Neural cell (in vitro differentiated cells): ENCODE data around the gene L1CAM. TPM values are rescaled to one million over a fixed set of nuclear protein-coding genes. Genes with fewer than 3 reads are reported as not detected.

Experiments used
- H2AFZ ChIP-seq: fragments of 200-600, 300-800 bp; sonication (generic), shearing (Covaris generic); 2 replicates; pipeline ENCODE4 v1.6.0; 2014; ENCODE audit warnings: low read depth, mild to moderate bottlenecking, antibody characterized with exemption, low read length, moderate library complexity
- H3F3A ChIP-seq: fragments of 200-600 bp; shearing (Covaris generic); 2 replicates; pipeline ENCODE4 v1.6.1; 2016; ENCODE audit warnings: mild to moderate bottlenecking, moderate library complexity, mixed read lengths, antibody characterized with exemption, low read length; ENCODE audit not compliant: insufficient read depth, poor library complexity, severe bottlenecking
- H3K27ac ChIP-seq: fragments of 200-600, 300-800 bp; sonication (generic), shearing (Covaris generic); 2 replicates; pipeline ENCODE4 v1.5.1; 2014; ENCODE audit warnings: mild to moderate bottlenecking, low read length, moderate library complexity
- H3K27me3 ChIP-seq: fragments of 300-800, 200-600 bp; sonication (generic), shearing (Covaris generic); 2 replicates; pipeline ENCODE4 v1.6.0; 2014; ENCODE audit warnings: mild to moderate bottlenecking, low read depth, low read length, moderate library complexity; ENCODE audit not compliant: insufficient read depth
- H3K36me3 ChIP-seq: fragments of 300-800, 200-600 bp; sonication (generic), shearing (Covaris generic); 2 replicates; pipeline ENCODE4 v1.5.1; 2014; ENCODE audit warnings: mild to moderate bottlenecking, antibody characterized with exemption, low read length, moderate library complexity; ENCODE audit not compliant: insufficient read depth
- H3K4me2 ChIP-seq: fragments of 300-800, 200-600 bp; sonication (generic), shearing (Covaris generic); 2 replicates; pipeline ENCODE4 v1.6.0; 2014; ENCODE audit warnings: mild to moderate bottlenecking, low read length
- H3K4me3 ChIP-seq: fragments of 300-800, 200-600 bp; sonication (generic), shearing (Covaris generic); 2 replicates; pipeline ENCODE4 v1.5.1; 2014; ENCODE audit warnings: mild to moderate bottlenecking, low read length, moderate library complexity
- H3K79me2 ChIP-seq: fragments of 200-600 bp; shearing (Covaris generic); replicated peaks from 2 replicates; pipeline ENCODE4 v1.6.0; 2014; ENCODE audit warnings: mild to moderate bottlenecking, low read length, moderate library complexity; ENCODE audit not compliant: insufficient read depth
- H3K9ac ChIP-seq: fragments of 300-800, 200-600 bp; sonication (generic), shearing (Covaris generic); 2 replicates; pipeline ENCODE4 v1.6.1; 2016; ENCODE audit warnings: mild to moderate bottlenecking, low read length, mixed read lengths
- H3K9me2 ChIP-seq: fragments of 200-600 bp; shearing (Covaris generic); 2 replicates; pipeline ENCODE4 v1.6.1; 2016; ENCODE audit warnings: mild to moderate bottlenecking, low read length, mixed read lengths; ENCODE audit not compliant: insufficient read depth
- H3K9me3 ChIP-seq: fragments of 200-600, 300-800 bp; sonication (generic), shearing (Covaris generic); 2 replicates; pipeline ENCODE4 v1.6.1; 2016; ENCODE audit warnings: mild to moderate bottlenecking, mixed run types, low read length, moderate library complexity, mixed read lengths
- H4K20me1 ChIP-seq: fragments of 200-600 bp; shearing (Covaris generic); 2 replicates; pipeline ENCODE4 v1.6.1; 2016; ENCODE audit warnings: mild to moderate bottlenecking, mixed run types; ENCODE audit not compliant: insufficient read depth
- CTCF ChIP-seq: fragments of 450-650 bp; IDR thresholded peaks from 2 replicates; pipeline ENCODE4 v1.5.1; 2014; ENCODE audit warnings: antibody characterized with exemption, mild to moderate bottlenecking, moderate library complexity; ENCODE audit not compliant: poor library complexity, severe bottlenecking
- EP300 ChIP-seq: fragments of 450-650 bp; conservative IDR thresholded peaks from 2 replicates; pipeline ENCODE4 v1.6.1; 2014; ENCODE audit warnings: antibody characterized with exemption, mild to moderate bottlenecking, moderate library complexity; ENCODE audit not compliant: poor library complexity, severe bottlenecking
- EZH2 ChIP-seq: fragments of 200-600, 300-800 bp; shearing (Covaris generic), sonication (generic); IDR thresholded peaks from 2 replicates; pipeline ENCODE4 v1.6.1; 2014; ENCODE audit warnings: antibody characterized with exemption, low read length, borderline replicate concordance, mild to moderate bottlenecking; ENCODE audit not compliant: insufficient read depth, poor library complexity, severe bottlenecking
- MXI1 ChIP-seq: fragments of 450-650 bp; conservative IDR thresholded peaks from 2 replicates; pipeline ENCODE4 v1.6.1; 2014; ENCODE audit warnings: antibody characterized with exemption, mild to moderate bottlenecking; ENCODE audit not compliant: poor library complexity, severe bottlenecking
- POLR2AphosphoS5 ChIP-seq: IDR thresholded peaks from 2 replicates; pipeline ENCODE4 v1.6.1; 2012
- RAD21 ChIP-seq: fragments of 450-650 bp; conservative IDR thresholded peaks from 2 replicates; pipeline ENCODE4 v1.6.1; 2014; ENCODE audit warnings: antibody characterized with exemption, mild to moderate bottlenecking, moderate library complexity
- REST ChIP-seq: IDR thresholded peaks from 2 replicates; pipeline ENCODE4 v1.6.1; 2012; ENCODE audit warnings: borderline replicate concordance
- SMC3 ChIP-seq: fragments of 450-650 bp; conservative IDR thresholded peaks from 2 replicates; pipeline ENCODE4 v1.6.1; 2014; ENCODE audit warnings: antibody characterized with exemption, mild to moderate bottlenecking, moderate library complexity; ENCODE audit not compliant: poor library complexity
- TAF1 ChIP-seq: IDR thresholded peaks from 2 replicates; pipeline ENCODE4 v1.6.1; 2012; ENCODE audit warnings: low read depth
- polyA plus RNA-seq: library from polyadenylated mRNA; depleted of rRNA; stranded (reverse); fragments of >200 nt; gene quantifications from 2 replicates; pipeline ENCODE4 v1.2.3, GENCODE V29; 2014

The L1CAM gene
- polyA plus RNA-seq, 1 donor from 2014 or later: 88.0 TPM

- Histone ChIP-seq H3K9me3 (no peaks in the 10 kb centered on the region), H4K20me1 (no peaks in the 10 kb centered on the region), H3K4me3 (no peak overlapping the region), H3K79me2 (no peaks in the 10 kb centered on the region), H3K9me2 (no peaks in the 10 kb centered on the region), H3K9ac (no peak overlapping the region), H3K27ac (no peak overlapping the region), H2AFZ (no peak overlapping the region), H3K27me3 (no peaks in the 10 kb centered on the region), H3K4me2 (no peak overlapping the region), H3K36me3 (no peaks in the 10 kb centered on the region), H3F3A (no peaks in the 10 kb centered on the region)
- TF ChIP-seq SMC3 (no peak), MXI1 (no peak), EP300 (no peak), POLR2AphosphoS5 (no peak), RAD21 (no peak), CTCF (no peak), EZH2 (no peak), REST (no peak), TAF1 (no peak)
Measured at GRCh38 chrX:153865685-153866084, 20.3 kb downstream of the L1CAM start.

GRCh38 chrX:153865321-153865580, 20.7 kb downstream of the L1CAM start:
- H3K27me3 ChIP-seq: no peaks in the 10 kb centered on the region
- no peaks in the 10 kb centered on the region for H3K9me3 ChIP-seq
- H4K20me1 ChIP-seq: no peaks in the 10 kb centered on the region
- H3K27ac ChIP-seq: no peak overlapping the region
- H2AFZ ChIP-seq: no peak overlapping the region
- H3F3A ChIP-seq: no peaks in the 10 kb centered on the region
- H3K4me2 ChIP-seq: no peak overlapping the region
- H3K79me2 ChIP-seq: no peaks in the 10 kb centered on the region
- H3K36me3 ChIP-seq: no peaks in the 10 kb centered on the region
- H3K9me2 ChIP-seq: no peaks in the 10 kb centered on the region
- no peak overlapping the region for H3K9ac ChIP-seq
- no peak for TF ChIP-seq POLR2AphosphoS5
- TF ChIP-seq TAF1: no peak
- no peak for TF ChIP-seq RAD21
- no peak for TF ChIP-seq EP300
- TF ChIP-seq MXI1: no peak
- TF ChIP-seq CTCF: no peak
- no peak for TF ChIP-seq SMC3
- TF ChIP-seq EZH2: no peak
- no peak for TF ChIP-seq REST
- H3K4me3 ChIP-seq: no peak overlapping the region
